ENCODE measurements around the gene CHMP4B.

The CHMP4B gene, protein sequence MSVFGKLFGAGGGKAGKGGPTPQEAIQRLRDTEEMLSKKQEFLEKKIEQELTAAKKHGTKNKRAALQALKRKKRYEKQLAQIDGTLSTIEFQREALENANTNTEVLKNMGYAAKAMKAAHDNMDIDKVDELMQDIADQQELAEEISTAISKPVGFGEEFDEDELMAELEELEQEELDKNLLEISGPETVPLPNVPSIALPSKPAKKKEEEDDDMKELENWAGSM

GRCh38 chr20:33810885-33811775 lies at the start of gene CHMP4B:
TSS of gene CHMP4B (plus strand) at chr20:33811348. CDS start at chr20:33811469, 121 bp downstream.
- Histone ChIP-seq H3K9me3 (ENCODE audit: control insufficient read depth, low read length) (no peaks in the 10 kb centered on the region), H3K9ac (ENCODE audit: low read length) (peak within 1 kb of the TSS; percentile 100), H3K4me1 (ENCODE audit: control insufficient read depth, insufficient read depth, low read length) (peaks cover 32% of the 10 kb centered on the region), H3K36me3 (ENCODE audit: control insufficient read depth, insufficient read depth, low read length) (no peaks in the 10 kb centered on the region), H3K27me3 (ENCODE audit: control insufficient read depth, insufficient read depth, low read length) (no peaks in the 10 kb centered on the region), H3K4me3 (ENCODE audit: low read length) (peak within 1 kb of the TSS; percentile 98)

DNA sequence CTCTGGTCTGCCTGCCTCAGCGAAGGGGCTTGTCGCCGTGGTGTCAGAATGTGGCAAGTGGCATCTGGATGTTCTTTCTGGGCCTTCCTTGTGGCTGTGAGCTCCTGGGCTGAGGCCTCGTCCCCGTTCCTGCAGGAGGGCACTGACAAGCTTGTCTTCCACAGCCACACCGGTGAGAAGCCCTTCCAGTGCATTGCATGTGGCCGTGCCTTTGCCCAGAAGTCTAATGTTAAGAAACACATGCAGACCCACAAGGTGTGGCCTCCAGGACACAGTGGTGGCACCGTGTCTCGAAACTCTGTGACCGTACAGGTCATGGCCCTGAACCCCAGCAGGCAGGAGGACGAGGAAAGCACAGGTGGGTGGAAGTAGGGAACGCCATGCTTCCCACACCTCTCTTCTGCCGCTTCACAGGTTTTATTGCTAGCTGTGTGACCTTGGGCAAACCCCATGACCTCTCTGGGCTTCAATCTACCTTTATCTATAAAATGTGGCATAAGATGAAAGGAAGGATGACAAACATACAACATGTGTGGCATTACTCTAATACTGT lies 49.4 kb upstream of the CHMP4B start:
- Histone ChIP-seq H3K4me3 (ENCODE audit: low read length) (no peak overlapping the region), H3K4me1 (ENCODE audit: control insufficient read depth, insufficient read depth, low read length) (no peaks in the 10 kb centered on the region), H3K9ac (ENCODE audit: low read length) (no peak overlapping the region), H3K27me3 (ENCODE audit: control insufficient read depth, insufficient read depth, low read length) (no peaks in the 10 kb centered on the region), H3K36me3 (ENCODE audit: control insufficient read depth, insufficient read depth, low read length) (no peaks in the 10 kb centered on the region), H3K9me3 (ENCODE audit: control insufficient read depth, low read length) (no peaks in the 10 kb centered on the region)

DNA sequence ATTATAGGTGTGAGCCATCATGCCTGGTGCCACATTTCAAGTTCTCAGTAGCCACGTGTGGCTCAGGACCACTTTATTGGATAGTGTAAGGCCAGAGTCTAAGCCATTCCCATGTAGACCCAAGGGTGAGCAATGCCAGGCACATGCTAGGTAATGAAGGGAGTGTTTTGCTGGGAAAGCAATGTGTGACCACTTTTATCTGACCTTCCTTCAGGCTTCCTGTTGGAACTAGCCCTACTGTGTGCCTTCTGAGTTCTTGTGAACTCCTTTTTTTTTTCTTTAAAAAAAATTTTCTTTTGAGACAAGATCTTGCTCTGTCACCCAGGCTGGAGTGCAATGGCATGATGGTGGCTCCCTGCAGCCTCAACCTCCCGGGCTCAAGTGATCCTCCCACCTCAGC lies 46.0 kb upstream of the CHMP4B start:
- no peaks in the 10 kb centered on the region for H3K36me3 ChIP-seq (ENCODE audit: control insufficient read depth, insufficient read depth, low read length)
- H3K9me3 ChIP-seq (ENCODE audit: control insufficient read depth, low read length) = no peaks in the 10 kb centered on the region
- H3K4me1 ChIP-seq (ENCODE audit: control insufficient read depth, insufficient read depth, low read length) = no peaks in the 10 kb centered on the region

GRCh38 chr20:33765592-33765991 lies 45.6 kb upstream of the CHMP4B start:
- Histone ChIP-seq H3K9ac (ENCODE audit: low read length) (no peak overlapping the region), H3K4me3 (ENCODE audit: low read length) (no peak overlapping the region), H3K36me3 (ENCODE audit: control insufficient read depth, insufficient read depth, low read length) (no peaks in the 10 kb centered on the region), H3K27me3 (ENCODE audit: control insufficient read depth, insufficient read depth, low read length) (no peaks in the 10 kb centered on the region), H3K4me1 (ENCODE audit: control insufficient read depth, insufficient read depth, low read length) (no peaks in the 10 kb centered on the region), H3K9me3 (ENCODE audit: control insufficient read depth, low read length) (no peaks in the 10 kb centered on the region)

More for the DNA sequence above, 46.0 kb upstream of the CHMP4B start:
- H3K27me3 ChIP-seq (ENCODE audit: control insufficient read depth, insufficient read depth, low read length) = no peaks in the 10 kb centered on the region
- H3K9ac ChIP-seq (ENCODE audit: low read length) = no peak overlapping the region
- no peak overlapping the region for H3K4me3 ChIP-seq (ENCODE audit: low read length)

- no peak overlapping the region for H3K9ac ChIP-seq (ENCODE audit: low read length)
- no peak overlapping the region for H3K4me3 ChIP-seq (ENCODE audit: low read length)
- H3K36me3 ChIP-seq (ENCODE audit: control insufficient read depth, insufficient read depth, low read length) = no peaks in the 10 kb centered on the region
Observed at GRCh38 chr20:33766686-33767085, 44.5 kb upstream of the CHMP4B start.

GRCh38 chr20:33767777-33768138 lies 43.4 kb upstream of the CHMP4B start:
- H3K36me3 ChIP-seq (ENCODE audit: control insufficient read depth, insufficient read depth, low read length) = no peaks in the 10 kb centered on the region

More at GRCh38 chr20:33766686-33767085, 44.5 kb upstream of the CHMP4B start:
- H3K27me3 ChIP-seq (ENCODE audit: control insufficient read depth, insufficient read depth, low read length) = no peaks in the 10 kb centered on the region
- H3K4me1 ChIP-seq (ENCODE audit: control insufficient read depth, insufficient read depth, low read length) = no peaks in the 10 kb centered on the region
- no peaks in the 10 kb centered on the region for H3K9me3 ChIP-seq (ENCODE audit: control insufficient read depth, low read length)

GRCh38 chr20:33769043-33769442 lies 42.1 kb upstream of the CHMP4B start:
- no peaks in the 10 kb centered on the region for H3K9me3 ChIP-seq (ENCODE audit: control insufficient read depth, low read length)
- no peak overlapping the region for H3K4me3 ChIP-seq (ENCODE audit: low read length)
- no peaks in the 10 kb centered on the region for H3K36me3 ChIP-seq (ENCODE audit: control insufficient read depth, insufficient read depth, low read length)
- H3K27me3 ChIP-seq (ENCODE audit: control insufficient read depth, insufficient read depth, low read length) = no peaks in the 10 kb centered on the region
- H3K4me1 ChIP-seq (ENCODE audit: control insufficient read depth, insufficient read depth, low read length) = no peaks in the 10 kb centered on the region
- no peak overlapping the region for H3K9ac ChIP-seq (ENCODE audit: low read length)

More at GRCh38 chr20:33767777-33768138, 43.4 kb upstream of the CHMP4B start:
- H3K27me3 ChIP-seq (ENCODE audit: control insufficient read depth, insufficient read depth, low read length) = no peaks in the 10 kb centered on the region
- no peaks in the 10 kb centered on the region for H3K9me3 ChIP-seq (ENCODE audit: control insufficient read depth, low read length)
- H3K4me1 ChIP-seq (ENCODE audit: control insufficient read depth, insufficient read depth, low read length) = no peaks in the 10 kb centered on the region
- H3K4me3 ChIP-seq (ENCODE audit: low read length) = no peak overlapping the region
- H3K9ac ChIP-seq (ENCODE audit: low read length) = no peak overlapping the region

DNA sequence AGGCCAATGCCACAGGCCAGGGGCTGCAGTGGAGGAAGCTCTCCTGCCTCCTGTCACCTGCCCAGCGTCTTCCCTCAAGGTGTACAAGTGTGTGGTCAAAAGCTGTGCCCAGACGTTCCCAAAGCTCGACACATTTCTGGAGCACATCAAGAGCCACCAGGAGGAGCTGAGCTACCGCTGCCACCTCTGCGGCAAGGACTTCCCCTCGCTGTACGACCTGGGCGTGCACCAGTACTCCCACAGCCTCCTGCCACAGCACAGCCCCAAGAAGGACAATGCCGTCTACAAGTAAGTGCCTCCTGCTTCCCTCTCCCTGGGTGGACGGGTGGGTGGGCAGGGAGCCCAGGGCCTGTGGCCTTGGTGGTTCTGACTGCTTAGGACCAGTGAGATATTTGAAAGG lies 41.1 kb upstream of the CHMP4B start:
- no peaks in the 10 kb centered on the region for H3K4me1 ChIP-seq (ENCODE audit: control insufficient read depth, insufficient read depth, low read length)
- no peak overlapping the region for H3K4me3 ChIP-seq (ENCODE audit: low read length)

DNA sequence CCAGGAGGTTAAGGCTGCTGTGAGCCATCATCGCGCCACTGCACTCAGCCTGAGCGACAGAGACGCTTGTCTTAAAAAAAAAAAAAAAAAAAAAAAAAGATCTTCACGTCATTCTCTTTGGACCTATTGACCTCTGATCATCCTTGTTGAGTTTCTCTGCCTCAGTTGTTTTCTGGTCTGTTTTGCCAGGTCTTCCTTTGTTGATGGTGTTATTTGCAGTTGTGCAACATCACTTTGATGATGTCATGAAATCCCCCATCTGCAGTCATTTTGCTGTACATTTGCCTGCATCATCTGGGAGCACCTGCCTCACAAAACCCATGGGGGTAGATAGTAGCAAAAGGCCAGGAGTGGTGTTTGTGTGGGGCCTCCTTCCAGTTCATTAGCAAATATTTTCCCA lies 39.2 kb upstream of the CHMP4B start:
- no peaks in the 10 kb centered on the region for H3K4me1 ChIP-seq (ENCODE audit: control insufficient read depth, insufficient read depth, low read length)
- H3K9ac ChIP-seq (ENCODE audit: low read length) = no peak overlapping the region
- H3K36me3 ChIP-seq (ENCODE audit: control insufficient read depth, insufficient read depth, low read length) = no peaks in the 10 kb centered on the region
- no peaks in the 10 kb centered on the region for H3K27me3 ChIP-seq (ENCODE audit: control insufficient read depth, insufficient read depth, low read length)
- no peak overlapping the region for H3K4me3 ChIP-seq (ENCODE audit: low read length)
- H3K9me3 ChIP-seq (ENCODE audit: control insufficient read depth, low read length) = no peaks in the 10 kb centered on the region

More for the DNA sequence above, 41.1 kb upstream of the CHMP4B start:
- Histone ChIP-seq H3K9me3 (ENCODE audit: control insufficient read depth, low read length) (no peaks in the 10 kb centered on the region), H3K9ac (ENCODE audit: low read length) (no peak overlapping the region), H3K36me3 (ENCODE audit: control insufficient read depth, insufficient read depth, low read length) (no peaks in the 10 kb centered on the region), H3K27me3 (ENCODE audit: control insufficient read depth, insufficient read depth, low read length) (no peaks in the 10 kb centered on the region)

GRCh38 chr20:33772439-33772838 lies 38.7 kb upstream of the CHMP4B start:
- Histone ChIP-seq H3K9ac (ENCODE audit: low read length) (no peak overlapping the region), H3K4me3 (ENCODE audit: low read length) (no peak overlapping the region), H3K36me3 (ENCODE audit: control insufficient read depth, insufficient read depth, low read length) (no peaks in the 10 kb centered on the region), H3K27me3 (ENCODE audit: control insufficient read depth, insufficient read depth, low read length) (no peaks in the 10 kb centered on the region), H3K9me3 (ENCODE audit: control insufficient read depth, low read length) (no peaks in the 10 kb centered on the region), H3K4me1 (ENCODE audit: control insufficient read depth, insufficient read depth, low read length) (no peaks in the 10 kb centered on the region)

GRCh38 chr20:33773412-33774089 lies 37.6 kb upstream of the CHMP4B start:
- Histone ChIP-seq H3K4me3 (ENCODE audit: low read length) (no peak overlapping the region), H3K36me3 (ENCODE audit: control insufficient read depth, insufficient read depth, low read length) (no peaks in the 10 kb centered on the region), H3K4me1 (ENCODE audit: control insufficient read depth, insufficient read depth, low read length) (no peaks in the 10 kb centered on the region), H3K9ac (ENCODE audit: low read length) (no peak overlapping the region), H3K27me3 (ENCODE audit: control insufficient read depth, insufficient read depth, low read length) (no peaks in the 10 kb centered on the region), H3K9me3 (ENCODE audit: control insufficient read depth, low read length) (no peaks in the 10 kb centered on the region)

DNA sequence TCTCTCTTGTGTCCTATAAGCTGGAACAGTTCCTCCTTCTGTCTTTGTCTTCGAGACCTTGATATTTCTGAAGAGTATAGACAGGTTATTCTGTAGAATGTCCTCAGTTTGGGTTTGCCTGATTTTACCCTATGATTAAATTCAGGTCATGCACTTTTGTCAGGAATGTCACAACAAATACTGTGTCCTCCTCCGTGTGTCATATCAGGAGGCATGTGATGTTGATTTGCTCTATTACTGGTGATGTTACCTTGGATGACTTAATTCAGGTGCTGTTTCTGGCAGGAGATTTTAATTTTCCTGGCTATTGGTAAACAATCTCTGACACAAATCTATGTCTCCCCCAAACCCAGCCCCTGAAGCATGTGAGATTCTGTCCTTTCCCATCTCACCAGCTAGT lies 33.3 kb upstream of the CHMP4B start:
- Histone ChIP-seq H3K9ac (ENCODE audit: low read length) (no peak overlapping the region), H3K36me3 (ENCODE audit: control insufficient read depth, insufficient read depth, low read length) (no peaks in the 10 kb centered on the region), H3K27me3 (ENCODE audit: control insufficient read depth, insufficient read depth, low read length) (no peaks in the 10 kb centered on the region), H3K9me3 (ENCODE audit: control insufficient read depth, low read length) (no peaks in the 10 kb centered on the region), H3K4me1 (ENCODE audit: control insufficient read depth, insufficient read depth, low read length) (peaks cover 16% of the 10 kb centered on the region), H3K4me3 (ENCODE audit: low read length) (no peak overlapping the region)

Measured in mucosa of stomach (tissue), 1 donor.